GM21381 (cell line): ENCODE results near the gene CRYM.
"Not testable (repeated sequence)": the region's sequence is repeated elsewhere in the genome, so short reads cannot be mapped to it uniquely, and the experiment has no call there.

Experiments
- ATAC-seq: cut with Tn5 transposase; IDR thresholded peaks from one replicate; pipeline ENCODE4 v1.9.1; 2021; ENCODE audit warnings: mild to moderate bottlenecking, moderate library complexity; ENCODE audit not compliant: unreplicated experiment

Gene CRYM

DNA sequence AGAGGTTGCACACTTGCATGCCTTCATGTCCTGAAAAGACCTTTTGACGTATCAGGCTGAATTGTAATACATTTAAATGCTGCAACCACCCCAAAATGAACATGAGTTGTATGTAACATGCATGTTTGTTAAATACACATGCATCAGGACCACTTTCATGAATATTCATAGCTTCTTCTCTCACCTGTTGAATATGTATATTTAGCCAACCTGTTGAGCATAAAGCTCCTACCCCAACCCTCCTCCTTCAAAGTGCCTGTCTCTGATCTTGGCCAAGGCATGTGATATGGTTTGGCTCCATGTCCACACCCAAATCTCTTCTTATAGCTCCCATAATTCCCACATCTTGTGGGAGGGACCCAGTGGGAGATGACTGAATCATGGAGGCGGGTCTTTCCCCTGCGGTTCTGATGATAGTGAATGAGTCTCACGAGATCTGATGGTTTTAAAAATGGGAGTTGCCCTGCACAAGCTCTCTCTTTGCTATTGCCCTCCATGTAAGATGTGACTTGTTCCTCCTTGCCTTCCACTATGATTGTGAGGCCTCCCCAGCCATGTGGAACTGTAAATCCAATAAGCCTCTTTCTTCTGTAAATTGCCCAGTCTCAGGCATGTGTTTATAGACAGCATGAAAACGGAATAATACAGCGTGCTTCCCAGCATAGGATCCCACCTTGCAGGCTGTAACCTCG, 3.8 kb upstream of the CRYM start:
- ATAC-seq: no peak

DNA sequence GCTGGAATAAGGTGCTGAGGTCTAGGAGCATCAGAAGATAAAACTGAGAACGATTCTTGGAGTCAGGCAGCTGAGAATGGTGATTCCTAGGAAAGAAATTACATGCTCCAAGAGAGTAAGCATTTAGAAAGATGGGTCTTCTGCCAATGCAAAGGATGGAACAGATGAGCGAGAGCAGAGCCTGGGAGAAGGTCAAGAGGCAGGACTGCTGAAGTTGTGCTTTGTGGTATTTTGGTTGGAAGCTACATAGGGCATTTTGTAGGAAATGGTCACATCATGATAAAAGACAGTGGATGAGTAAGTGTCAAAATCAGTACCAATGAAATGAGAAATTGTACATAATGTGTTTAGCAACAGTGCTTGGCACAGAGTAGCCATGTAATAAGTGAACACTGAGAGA, 1.4 kb upstream of the CRYM start:
- ATAC-seq: no peak

DNA sequence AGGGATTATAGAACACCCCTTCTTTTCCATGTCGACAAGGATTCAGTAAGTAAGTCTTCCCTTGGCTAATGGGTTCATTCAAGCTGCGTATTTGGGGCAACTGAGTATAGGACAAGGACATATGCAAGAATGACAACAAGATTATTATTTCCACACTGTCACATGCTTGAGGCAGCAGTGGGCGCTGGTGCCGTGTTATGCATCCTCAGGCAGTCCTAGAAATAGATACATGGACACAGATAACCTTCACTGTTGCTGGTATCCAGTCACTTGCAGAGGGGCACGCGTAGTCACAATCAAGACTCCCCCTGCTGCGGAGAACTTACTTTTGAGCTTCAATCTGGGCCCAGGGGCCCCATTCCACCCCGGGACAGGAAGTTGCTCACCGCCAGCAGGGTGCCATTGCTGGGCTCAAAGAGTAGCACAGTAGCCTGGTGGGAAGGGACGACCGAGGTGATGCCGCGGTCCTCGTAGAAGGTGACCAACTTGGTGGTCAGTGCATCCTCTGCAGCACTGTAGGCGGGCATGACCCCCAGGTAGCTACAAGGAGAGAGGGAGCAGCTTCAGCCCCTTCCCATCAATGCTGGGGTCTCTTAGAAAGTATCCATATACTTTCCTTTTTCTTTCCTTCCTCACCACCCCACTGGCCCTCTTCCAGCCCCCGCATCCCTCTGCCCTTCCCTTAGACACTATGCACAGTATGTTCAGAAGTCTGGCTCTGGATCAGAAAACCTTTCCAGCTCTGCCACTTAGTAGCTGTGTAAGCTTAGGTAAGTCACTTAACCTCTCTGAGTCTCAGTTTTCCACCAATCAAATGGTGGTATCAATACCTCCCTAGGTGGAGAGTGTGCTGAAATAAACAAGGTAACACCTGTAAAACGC, 804 bp downstream of the CRYM start:
- no peak for ATAC-seq

DNA sequence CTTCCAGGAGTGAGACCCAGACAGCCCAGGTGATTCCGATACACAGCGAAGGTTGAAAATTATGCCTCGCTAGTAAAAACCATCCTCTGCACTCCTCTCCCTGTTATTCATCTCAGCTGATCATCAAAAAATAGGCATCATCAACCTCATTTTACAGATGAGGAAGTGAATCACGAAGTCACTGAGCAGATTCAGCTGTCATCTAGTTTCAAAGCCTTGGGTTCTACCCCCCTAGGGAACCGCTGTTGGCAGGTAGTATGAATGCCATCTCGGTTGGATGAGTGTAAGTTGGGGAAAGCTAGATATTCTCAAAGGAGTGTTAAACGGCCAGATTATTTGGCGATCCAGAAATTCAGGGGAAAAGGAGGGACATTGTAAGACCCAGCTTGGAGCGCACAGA, 2.0 kb downstream of the CRYM start:
- no peak for ATAC-seq

DNA sequence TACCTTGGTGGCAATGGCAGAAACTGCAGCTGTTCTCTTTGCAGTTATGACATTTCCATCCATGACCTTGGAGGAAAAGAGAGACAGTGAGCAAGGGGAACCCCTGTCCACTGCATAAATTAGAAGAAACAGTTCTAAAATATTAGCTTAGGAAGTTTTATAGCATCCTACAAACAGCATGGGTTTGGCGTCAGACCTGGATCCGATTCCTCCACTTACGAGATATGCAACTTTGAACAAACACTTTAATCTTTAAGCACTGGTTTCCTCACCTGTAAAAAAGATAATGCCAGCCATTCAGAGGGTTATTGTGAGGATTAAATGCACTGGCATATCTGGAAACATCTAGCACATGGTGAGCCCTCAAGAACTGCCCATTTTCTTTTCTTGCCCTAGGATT, 2.6 kb downstream of the CRYM start:
- ATAC-seq: no peak

DNA sequence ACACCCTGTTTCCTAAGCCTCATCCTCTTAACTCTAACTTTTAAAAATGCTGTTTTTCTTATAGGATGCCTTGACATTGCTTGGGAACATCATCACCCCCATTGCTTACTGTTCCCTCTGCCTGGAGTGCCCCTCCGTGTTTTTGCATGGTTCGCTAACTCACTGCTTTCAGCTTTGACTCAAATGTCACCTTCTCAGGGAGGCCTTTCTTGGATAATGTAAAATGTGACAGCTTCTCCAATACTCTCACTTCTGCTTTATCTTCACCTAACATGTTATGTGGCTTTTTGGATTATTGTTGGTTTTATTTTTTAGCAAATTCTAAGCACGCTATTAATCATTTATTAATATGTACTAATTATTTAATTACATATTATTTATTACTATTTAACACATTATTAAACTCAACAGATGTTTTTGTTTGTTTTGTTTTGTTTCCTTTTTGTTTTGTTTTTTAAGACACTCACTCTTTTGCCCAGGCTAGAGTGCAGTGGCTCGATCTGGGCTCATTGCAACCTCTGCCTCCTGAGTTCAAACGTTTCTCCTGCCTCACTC, 3.8 kb downstream of the CRYM start:
- no peak for ATAC-seq

DNA sequence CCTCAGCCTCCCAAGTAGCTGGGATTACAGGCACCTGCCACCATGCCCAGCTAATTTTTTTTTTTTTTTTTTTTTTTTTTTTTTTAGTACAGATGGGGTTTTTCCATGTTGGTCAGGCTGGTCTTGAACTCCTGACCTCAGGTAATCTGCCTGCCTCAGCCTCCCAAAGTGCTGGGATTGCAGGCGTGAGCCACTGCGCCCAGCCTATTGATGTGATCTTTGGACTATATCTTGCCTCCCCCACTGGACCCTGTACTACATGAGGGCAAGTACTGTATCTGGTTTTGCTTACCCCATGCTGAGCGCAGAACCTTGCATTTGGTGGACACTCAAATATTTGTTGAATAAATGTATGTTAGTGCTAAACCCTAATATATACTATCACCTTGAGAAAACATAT, 5.3 kb downstream of the CRYM start:
- ATAC-seq: not testable (repeated sequence)

DNA sequence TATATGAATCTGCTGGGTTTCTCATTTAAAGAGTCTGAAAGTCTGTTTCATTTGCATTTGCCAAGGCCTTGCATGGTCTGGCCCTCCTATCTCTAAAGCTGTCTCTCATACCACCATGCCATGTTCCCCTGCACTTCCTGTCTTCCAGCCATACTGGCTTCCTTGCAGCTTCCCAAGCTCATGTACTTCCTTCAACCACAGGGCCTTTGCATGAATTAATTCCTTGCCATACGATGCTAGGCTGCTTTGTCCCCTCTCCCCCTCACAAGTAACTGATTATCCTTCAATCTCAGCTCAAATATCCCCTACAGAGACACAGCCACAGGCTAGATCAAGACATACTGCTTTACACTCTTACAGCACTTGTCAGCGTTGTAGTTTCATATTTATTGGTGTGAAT, 5.8 kb downstream of the CRYM start:
- ATAC-seq: no peak

DNA sequence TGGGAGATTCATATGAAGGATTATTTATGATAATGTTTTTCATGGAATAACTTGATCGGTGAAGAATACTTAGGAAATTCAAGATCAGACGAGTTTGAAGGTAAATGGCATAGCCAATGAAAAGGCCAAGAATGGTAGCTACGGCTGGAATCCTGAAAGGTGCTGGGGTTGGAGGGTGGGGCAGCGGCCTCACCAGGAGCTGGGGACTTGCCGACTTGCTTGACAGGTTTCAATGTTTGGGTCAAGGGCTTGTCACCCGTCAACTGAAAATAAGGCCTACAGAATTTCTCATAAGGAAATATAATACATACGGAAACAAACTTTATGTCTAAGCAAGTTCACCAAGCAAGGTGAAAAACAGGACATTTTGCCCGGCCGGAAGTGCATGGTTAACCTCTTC, 9.9 kb downstream of the CRYM start:
- no peak for ATAC-seq

DNA sequence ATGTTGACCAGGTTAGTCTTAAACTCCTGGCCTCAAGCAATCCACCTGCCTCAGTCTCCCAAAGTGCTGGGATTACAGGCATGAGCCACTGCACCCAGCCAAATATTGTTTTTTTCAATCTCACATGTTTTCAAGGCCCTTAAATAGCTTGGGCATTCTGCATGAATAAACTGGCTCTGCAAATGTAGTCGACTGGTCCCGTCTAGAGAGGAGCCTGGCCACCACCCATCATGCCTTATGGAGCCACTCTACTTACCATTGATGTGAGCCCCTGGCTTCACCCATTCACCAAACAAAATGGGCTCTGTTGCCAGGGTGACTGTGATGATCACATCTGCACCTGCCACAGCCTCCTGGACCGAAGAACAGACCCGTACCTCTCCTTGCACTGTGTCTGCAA, 10.8 kb downstream of the CRYM start:
- no peak for ATAC-seq

DNA sequence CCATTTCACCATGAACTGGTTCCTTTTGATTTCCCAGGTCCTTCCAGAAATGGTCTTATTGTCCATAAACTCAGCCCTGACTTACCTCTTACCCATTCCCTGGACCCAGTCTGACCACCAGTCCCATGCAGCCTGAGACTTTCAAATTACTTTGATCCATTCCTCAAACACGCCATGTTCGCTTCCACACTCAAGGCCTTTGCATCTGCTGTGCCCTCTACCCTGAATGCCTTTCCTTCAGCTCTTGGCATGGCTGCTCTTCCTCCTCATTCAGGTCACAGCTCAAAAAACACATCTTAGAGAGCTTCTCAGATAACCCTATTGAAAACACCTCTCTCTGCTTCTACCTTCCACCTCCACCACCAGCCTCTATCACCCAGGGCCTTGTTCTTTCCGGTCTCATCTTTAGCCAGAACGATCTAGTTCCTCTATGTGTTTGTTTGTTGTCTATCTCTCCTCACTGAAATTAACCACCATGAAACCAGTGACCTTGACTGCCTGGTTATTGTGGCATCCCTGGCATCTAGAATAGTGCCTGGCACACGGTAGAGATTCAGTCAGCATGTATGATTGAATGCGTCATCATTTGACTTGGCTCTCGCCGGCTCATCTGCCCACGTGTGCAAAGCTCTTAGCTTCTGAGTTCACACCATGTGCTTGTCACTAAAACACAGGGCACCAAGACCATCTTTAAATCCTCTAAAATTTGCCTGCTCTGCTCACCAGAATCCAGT, 12.8 kb downstream of the CRYM start:
- ATAC-seq: no peak

DNA sequence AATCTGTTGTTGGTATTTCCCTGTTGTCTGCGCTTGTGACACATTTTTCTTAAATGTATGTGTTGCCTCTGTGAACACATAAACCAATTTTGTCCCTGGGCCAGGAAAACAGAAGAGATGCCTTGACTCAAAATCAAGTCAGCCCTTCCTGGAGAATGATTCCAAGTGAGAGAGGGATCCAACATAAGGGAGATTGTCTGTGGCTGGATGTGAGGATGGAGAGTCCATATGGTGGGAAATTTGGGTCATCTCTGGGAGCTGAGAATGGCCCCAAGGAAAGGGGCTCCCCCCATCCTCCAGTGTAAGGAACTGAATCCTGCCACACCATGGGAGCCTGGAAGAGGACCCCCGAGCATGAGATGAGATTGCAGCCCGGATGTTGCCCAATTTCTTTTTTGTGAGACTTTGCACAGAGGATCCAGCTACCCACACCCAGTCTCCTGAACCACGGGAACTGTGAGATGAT, 13.5 kb downstream of the CRYM start:
- ATAC-seq: no peak

DNA sequence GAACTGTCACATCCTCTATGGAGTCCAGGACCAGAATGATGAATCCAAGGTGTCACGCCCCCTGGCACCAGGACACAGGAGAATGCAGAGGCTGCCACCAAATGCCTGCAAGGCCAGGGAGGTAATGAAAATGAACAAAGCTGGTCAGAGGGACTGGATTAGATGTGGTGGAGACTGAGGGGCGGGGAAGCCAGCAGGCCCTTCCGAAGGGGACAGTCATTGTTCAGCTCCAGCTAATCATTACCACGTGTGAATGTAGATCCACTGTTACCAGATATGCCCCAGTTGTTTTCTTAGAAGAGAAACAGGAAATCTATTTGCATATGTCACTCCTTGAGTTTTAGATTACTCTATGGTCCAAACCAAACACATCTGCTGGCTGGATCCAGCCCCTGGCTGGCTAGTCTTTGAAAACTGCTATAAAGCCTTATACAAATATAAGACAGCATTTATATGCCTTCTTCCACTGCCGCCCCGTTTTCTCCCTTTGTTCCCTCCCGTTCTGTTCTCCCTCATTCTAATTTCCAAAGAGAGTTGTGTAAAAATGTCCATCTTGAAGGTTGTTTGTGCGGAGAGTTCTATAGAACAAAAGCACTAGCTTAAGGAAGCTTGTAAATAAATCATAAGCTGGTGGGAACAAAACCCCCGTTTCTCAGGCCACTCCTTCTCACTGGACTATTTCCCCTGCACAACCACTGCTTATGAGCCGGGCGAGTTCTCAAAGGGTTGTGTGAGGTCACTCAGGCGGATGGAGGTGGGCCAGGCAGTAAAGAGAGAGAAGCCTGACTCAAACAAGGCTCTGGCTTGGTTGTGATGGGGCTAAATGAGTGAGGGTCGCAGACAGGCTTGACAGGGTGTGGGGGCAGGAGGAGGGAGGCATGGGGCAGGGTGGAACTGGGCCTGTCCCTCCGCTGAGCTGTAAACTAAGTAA, 14.2 kb downstream of the CRYM start:
- peak; percentile 91 for ATAC-seq

DNA sequence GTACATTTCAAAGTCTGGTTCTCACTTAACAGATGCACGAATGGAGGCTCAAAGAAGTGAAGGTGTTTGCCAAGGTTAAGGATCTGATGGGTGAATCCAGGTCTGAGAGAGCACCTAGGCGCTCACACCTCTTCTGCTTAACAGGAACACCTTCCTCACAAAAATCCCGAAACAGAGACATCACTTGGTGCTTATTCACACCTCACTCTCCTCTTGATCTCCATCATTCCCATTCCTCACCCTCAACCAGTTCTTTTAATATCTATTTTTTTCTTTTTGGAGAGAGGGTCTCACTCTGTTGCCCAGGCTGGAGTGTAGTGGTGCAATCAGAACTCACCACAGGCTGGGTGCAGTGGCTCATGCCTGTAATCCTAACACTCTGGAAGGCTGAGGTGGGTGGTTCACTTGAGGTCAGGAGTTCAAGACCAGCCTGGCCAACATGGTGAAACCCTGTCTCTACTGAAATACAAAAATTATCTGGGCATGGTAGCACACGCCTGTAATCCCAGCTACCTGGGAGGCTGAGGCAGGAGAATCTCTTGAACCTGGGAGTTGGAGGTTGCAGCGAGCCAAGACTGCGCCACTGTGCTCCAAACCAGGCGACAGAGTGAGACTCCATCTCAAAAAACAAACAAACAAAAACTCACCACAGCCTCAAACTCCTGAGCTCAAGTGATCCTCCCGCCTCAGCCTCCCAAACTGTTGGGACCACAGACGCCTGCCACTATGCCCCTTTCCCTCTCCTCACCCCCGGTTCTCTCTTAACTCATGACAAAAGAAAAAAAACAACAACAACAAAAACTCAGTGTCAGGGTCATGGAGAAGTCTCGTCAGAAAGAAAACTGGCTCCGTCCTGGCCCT, 15.1 kb downstream of the CRYM start:
- no peak for ATAC-seq

DNA sequence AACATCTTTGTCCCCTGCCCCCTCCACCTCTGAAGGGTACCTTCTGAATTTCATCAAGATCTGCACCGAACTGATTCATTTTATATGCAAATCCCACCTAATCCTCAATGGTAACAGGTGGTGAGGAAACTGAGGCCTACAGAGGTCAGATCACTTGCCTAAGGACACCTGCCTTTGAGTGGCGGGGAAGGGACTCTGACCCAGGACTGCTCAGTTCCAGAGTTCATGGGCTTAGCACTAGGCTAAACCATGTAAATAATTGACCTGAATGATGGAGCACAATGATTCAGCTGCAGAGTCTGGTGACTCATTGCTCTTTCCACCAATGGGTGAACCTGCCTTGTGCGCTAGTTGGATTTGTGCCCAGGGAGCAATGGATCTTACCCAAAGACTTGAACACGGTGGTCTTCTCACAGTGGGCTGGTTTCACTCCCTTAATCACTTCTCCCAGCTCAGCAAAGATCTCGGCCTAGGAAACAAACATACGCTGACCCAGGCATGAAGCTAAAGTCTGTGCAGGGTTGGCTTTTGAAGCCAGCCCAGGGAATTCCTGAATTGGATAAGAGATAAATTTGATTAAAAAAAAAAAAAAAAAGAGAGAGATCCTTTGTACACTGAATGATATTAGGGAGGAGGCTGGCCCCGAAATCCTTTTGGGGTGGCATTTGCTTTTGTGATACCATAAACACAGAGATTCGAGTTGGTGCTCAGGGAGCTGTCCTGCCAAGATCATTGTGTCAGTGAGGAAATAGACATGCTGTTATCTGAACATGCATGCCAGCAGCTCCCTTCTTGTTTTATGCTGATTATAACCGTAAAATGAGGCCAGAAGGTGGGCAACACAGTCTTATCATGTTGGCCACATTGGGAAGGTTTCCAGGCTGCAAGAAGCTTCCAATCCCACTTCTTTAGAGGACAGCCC, 17.0 kb downstream of the CRYM start:
- no peak for ATAC-seq

DNA sequence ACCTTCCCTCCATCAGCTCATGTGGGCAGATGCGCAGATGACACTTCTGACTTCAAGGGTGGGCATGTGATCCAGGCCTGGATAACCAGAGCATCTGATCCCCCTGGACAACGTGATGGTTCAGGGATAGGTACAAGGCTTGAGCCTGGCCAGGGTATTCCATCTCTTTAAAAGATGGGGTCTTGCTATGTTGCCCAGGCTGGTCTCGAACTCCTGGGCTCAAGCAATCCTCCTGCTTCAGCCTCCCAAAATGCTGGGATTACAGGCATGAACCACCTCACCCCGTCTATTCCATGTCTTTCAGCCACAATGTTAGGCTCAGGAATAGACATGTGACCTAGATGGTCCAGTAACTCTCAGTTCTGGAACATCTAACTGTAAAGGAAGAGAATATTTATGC, 20.8 kb downstream of the CRYM start:
- ATAC-seq: no peak

DNA sequence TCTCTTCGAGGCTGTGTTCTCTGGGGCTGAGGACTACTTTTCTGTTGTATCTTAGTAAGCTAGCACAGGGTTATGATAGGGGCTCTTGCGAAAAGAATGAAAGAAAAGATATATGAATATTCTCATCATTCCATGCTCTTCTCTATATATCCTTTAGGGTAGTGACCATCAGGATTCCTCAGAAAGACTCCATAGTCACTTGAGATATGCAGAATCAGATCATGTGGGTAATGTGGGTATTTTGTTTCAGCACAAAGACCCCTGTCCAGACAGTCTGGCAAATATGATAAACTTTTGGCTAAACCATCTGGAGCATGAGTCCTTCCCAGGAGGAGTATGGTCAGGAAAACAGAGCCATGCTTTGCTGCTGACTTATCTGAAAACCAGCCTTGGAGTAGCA, 21.5 kb downstream of the CRYM start:
- ATAC-seq: no peak

DNA sequence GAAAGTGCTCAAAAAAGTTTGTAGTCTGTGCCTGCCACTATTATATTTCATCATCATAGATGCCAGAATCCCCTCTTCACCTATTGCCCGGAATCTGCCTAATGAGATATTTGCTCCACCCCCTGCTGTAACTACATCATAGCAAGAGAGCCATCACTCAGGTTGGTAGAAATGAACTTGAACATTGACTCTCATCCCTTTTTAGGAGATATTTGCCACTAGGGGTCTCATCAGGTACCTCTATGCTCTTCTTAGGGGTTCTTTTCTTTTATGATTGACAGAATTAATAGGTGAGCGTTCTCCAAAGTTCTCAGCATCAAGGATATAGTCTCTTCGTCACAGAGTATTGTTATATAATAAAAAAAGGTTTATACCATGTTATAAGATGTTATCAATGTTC, 24.6 kb downstream of the CRYM start:
- ATAC-seq: no peak
